SK-N-SH treated with all-trans-retinoic acid at 6 μM for 48 hours (cell line): Measurements from ENCODE around the gene ACOT7.

ENCODE experiments used
- ATAC-seq: fragments of 200-7000 bp; cut with Tn5 transposase; 3 replicates; pipeline ENCODE4 v1.9.1; 2020; ENCODE audit warnings: mild to moderate bottlenecking, moderate library complexity
- ARNTL ChIP-seq: fragments of 450-650 bp; formaldehyde crosslinking; IDR thresholded peaks from 2 replicates; pipeline ENCODE4 v1.5.0; 2020; ENCODE audit warnings: low read depth, mild to moderate bottlenecking, moderate library complexity, borderline replicate concordance
- ESRRG ChIP-seq: fragments of 250-450 bp; sonication (Bioruptor Pico); IDR thresholded peaks from 2 replicates; pipeline ENCODE4 v1.6.1; 2021; ENCODE audit warnings: mild to moderate bottlenecking
- GLIS3 ChIP-seq: fragments of 250-450 bp; sonication (Bioruptor Pico); IDR thresholded peaks from 2 replicates; pipeline ENCODE4 v1.5.0; 2020; ENCODE audit warnings: mild to moderate bottlenecking, moderate library complexity
- ISL1 ChIP-seq: fragments of 250-450 bp; sonication (Bioruptor Pico); IDR thresholded peaks from 2 replicates; pipeline ENCODE4 v2.1.2; 2022; ENCODE audit warnings: mild to moderate bottlenecking, moderate library complexity
- OSR1 ChIP-seq: fragments of 250-450 bp; sonication (Bioruptor Pico); IDR thresholded peaks from 2 replicates; pipeline ENCODE4 v1.8.0; 2022; ENCODE audit warnings: moderate library complexity, mild to moderate bottlenecking, inconsistent platforms
- PATZ1 ChIP-seq: fragments of 250-450 bp; sonication (Bioruptor Pico); IDR thresholded peaks from 2 replicates; pipeline ENCODE4 v1.8.0; 2020; ENCODE audit warnings: mild to moderate bottlenecking, moderate library complexity, borderline replicate concordance
- PPARA ChIP-seq: fragments of 250-450 bp; sonication (Bioruptor Pico); IDR thresholded peaks from 2 replicates; pipeline ENCODE4 v1.5.0; 2020; ENCODE audit warnings: mild to moderate bottlenecking, borderline replicate concordance
- RARB ChIP-seq: fragments of 250-450 bp; sonication (Bioruptor Pico); IDR thresholded peaks from 2 replicates; pipeline ENCODE4 v1.8.0; 2021; ENCODE audit warnings: mild to moderate bottlenecking, moderate library complexity
- SNAI2 ChIP-seq: fragments of 250-450 bp; sonication (Bioruptor Pico); IDR thresholded peaks from 2 replicates; pipeline ENCODE4 v1.5.0; 2020; ENCODE audit warnings: mild to moderate bottlenecking, moderate library complexity
- TCF4 ChIP-seq: fragments of 250-450 bp; sonication (Bioruptor Pico); IDR thresholded peaks from 2 replicates; pipeline ENCODE4 v1.8.0; 2021; ENCODE audit warnings: mild to moderate bottlenecking, moderate library complexity, borderline replicate concordance
- TOX ChIP-seq: fragments of 250-450 bp; sonication (Bioruptor Pico); IDR thresholded peaks from 2 replicates; pipeline ENCODE4 v1.8.0; 2021; ENCODE audit warnings: mild to moderate bottlenecking, moderate library complexity, borderline replicate concordance
- TSHZ2 ChIP-seq: fragments of 250-450 bp; sonication (Bioruptor Pico); IDR thresholded peaks from 2 replicates; pipeline ENCODE4 v1.5.0; 2020; ENCODE audit warnings: mild to moderate bottlenecking, moderate library complexity
- ZC3H10 ChIP-seq: fragments of 250-450 bp; sonication (Bioruptor Pico); IDR thresholded peaks from 2 replicates; pipeline ENCODE4 v1.5.1; 2021; ENCODE audit warnings: mild to moderate bottlenecking, moderate library complexity
- ZFP3 ChIP-seq: fragments of 250-450 bp; sonication (Bioruptor Pico); IDR thresholded peaks from 2 replicates; pipeline ENCODE4 v1.5.0; 2020; ENCODE audit warnings: mild to moderate bottlenecking, moderate library complexity
- ZFP30 ChIP-seq: fragments of 450-650 bp; formaldehyde crosslinking; IDR thresholded peaks from 2 replicates; pipeline ENCODE4 v1.5.0; 2022; ENCODE audit warnings: mild to moderate bottlenecking, moderate library complexity
- ZNF565 ChIP-seq: fragments of 450-650 bp; formaldehyde crosslinking; conservative IDR thresholded peaks from 2 replicates; pipeline ENCODE4 v1.5.0; 2020; ENCODE audit warnings: low read depth, mild to moderate bottlenecking, moderate library complexity
- ZNF70 ChIP-seq: fragments of 450-650 bp; formaldehyde crosslinking; IDR thresholded peaks from 2 replicates; pipeline ENCODE4 v1.5.0; 2020; ENCODE audit warnings: mild to moderate bottlenecking, moderate library complexity
- ZNF8 ChIP-seq: fragments of 450-650 bp; formaldehyde crosslinking; IDR thresholded peaks from 2 replicates; pipeline ENCODE4 v1.5.0; 2020; ENCODE audit warnings: mild to moderate bottlenecking, moderate library complexity
- TF ChIP-seq, protein P1 (sequence below): fragments of 250-450 bp; sonication (Bioruptor Pico); IDR thresholded peaks from 2 replicates; pipeline ENCODE4 v1.5.1; 2021; ENCODE audit warnings: mild to moderate bottlenecking, moderate library complexity

ACOT7 gene

DNA sequence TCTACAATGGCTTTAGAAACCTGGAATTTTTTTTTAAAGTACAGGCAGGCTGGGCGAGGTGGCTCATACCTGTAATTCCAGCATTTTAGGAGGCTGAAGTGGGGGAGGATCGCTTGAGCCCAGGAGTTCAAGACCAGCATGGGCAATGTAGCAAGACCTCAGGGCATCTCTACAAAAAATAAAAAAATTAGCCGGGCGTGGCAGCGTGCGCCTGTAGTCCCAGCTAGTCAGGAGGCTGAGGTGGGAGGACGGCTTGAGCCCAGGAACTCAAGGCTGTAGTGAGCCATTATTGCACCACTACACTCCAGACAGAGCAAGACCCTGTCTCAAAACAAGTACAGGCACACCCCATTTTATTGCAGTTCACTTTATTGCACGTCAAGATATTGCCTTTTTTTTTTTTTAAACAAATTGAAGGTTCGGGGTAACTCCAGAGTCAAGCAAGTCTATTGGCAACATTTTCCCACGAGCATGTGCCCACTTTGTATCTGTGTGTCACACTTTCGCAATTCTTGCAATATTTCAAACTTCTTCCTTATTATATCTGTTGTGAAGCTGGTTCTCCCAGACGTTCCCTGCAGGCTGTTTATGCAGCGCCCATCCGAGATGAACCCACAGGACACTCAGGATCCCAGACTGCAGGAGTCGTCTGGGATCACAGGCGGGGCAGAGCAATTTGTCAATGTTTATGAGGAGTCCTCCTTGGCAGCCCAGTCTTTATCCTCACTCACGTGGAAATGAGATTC, 21.5 kb upstream of the ACOT7 start:
- no peak for TF ChIP-seq PATZ1 (CRISPR knock-in tag)
- TF ChIP-seq SNAI2 (CRISPR knock-in tag) = no peak
- no peak for TF ChIP-seq OSR1 (CRISPR knock-in tag)
- no peak for TF ChIP-seq ZNF70 (CRISPR knock-in tag)
- no peak for TF ChIP-seq ZC3H10 (CRISPR knock-in tag)
- no peak for TF ChIP-seq TOX (CRISPR knock-in tag)
- TF ChIP-seq ZNF8 (CRISPR knock-in tag) = no peak
- no peak for TF ChIP-seq TSHZ2 (CRISPR knock-in tag)
- no peak for TF ChIP-seq RARB (CRISPR knock-in tag)
- no peak for TF ChIP-seq ESRRG (CRISPR knock-in tag)
- TF ChIP-seq, protein P1, sequence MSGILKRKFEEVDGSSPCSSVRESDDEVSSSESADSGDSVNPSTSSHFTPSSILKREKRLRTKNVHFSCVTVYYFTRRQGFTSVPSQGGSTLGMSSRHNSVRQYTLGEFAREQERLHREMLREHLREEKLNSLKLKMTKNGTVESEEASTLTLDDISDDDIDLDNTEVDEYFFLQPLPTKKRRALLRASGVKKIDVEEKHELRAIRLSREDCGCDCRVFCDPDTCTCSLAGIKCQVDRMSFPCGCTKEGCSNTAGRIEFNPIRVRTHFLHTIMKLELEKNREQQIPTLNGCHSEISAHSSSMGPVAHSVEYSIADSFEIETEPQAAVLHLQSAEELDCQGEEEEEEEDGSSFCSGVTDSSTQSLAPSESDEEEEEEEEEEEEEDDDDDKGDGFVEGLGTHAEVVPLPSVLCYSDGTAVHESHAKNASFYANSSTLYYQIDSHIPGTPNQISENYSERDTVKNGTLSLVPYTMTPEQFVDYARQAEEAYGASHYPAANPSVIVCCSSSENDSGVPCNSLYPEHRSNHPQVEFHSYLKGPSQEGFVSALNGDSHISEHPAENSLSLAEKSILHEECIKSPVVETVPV = no peak
- TF ChIP-seq PPARA (CRISPR knock-in tag) = no peak
- TF ChIP-seq, all 23 proteins: peak for 0
- no peak for ATAC-seq

DNA sequence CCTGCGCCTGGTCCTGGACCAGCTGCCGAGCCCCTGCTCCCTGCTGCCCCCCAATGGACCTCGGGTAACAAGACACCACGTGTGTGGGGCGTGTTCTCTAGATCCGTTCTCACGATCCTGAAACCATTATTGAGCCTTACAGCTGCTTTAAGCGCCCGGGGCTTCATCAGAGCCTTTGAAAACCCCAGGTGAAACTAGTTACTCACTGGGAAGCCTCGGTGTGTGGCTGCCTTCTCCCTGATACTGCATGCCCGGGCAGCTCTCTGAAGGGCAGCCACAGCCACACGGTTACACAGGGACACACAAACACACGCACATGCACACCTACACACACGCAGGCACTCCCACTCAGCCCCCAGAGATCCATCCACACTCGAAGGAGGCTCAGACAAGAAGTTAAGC, 20.9 kb upstream of the ACOT7 start:
- peak; percentile 90 for ATAC-seq
- TF ChIP-seq TCF4 (CRISPR knock-in tag) (no peak), PATZ1 (CRISPR knock-in tag) (no peak), OSR1 (CRISPR knock-in tag) (no peak), GLIS3 (CRISPR knock-in tag) (no peak), TSHZ2 (CRISPR knock-in tag) (no peak), ZFP30 (CRISPR knock-in tag) (no peak), ZFP3 (CRISPR knock-in tag) (no peak), TOX (CRISPR knock-in tag) (no peak)

DNA sequence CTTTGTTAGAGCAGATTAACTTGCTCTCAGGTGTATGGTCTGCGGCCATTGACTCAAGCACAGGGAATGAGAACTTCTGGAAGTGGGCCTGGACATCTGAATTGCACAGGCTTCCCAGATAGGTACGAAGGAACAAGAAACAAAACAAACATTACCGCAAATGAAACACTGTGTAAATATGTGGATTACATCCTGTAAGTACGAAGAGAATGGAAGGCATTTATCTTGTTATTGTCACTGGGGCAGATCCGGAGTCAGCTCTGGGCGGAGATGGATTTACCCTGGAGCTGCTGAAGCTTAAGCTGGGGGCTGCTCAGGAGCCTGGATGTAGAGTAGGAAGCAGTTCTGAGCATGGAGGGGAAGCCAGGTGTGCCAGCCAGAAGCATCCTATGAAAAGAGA, 19.3 kb upstream of the ACOT7 start:
- ATAC-seq = no peak
- no peak for TF ChIP-seq TOX (CRISPR knock-in tag)
- no peak for TF ChIP-seq TSHZ2 (CRISPR knock-in tag)
- no peak for TF ChIP-seq ISL1
- TF ChIP-seq, protein P1 = no peak
- TF ChIP-seq RARB (CRISPR knock-in tag) = no peak
- TF ChIP-seq ZFP3 (CRISPR knock-in tag) = no peak
- TF ChIP-seq ARNTL (CRISPR knock-in tag) = no peak
- TF ChIP-seq ZNF565 (CRISPR knock-in tag) = no peak
- no peak for TF ChIP-seq ESRRG (CRISPR knock-in tag)
